Lower leg skin (tissue), 3 donors: Measurements from ENCODE around the gene MAP3K5.

Source experiments
- POLR2A ChIP-seq, 2 donors: fragments of 450-650 bp; IDR thresholded peaks; one replicate each; pipeline ENCODE4 v1.6.1; 2016 to 2017; ENCODE audit warnings: antibody characterized with exemption in 2 of 2, mild to moderate bottlenecking in 1 of 2, moderate library complexity in 1 of 2
- TF ChIP-seq, protein P1 (sequence below), 3 donors: fragments of 450-650 bp; IDR thresholded peaks; one replicate each; pipeline ENCODE4 v1.5.1; 2016; ENCODE audit warnings: antibody characterized with exemption in 3 of 3, mild to moderate bottlenecking in 3 of 3, moderate library complexity in 2 of 3

GRCh38 chr6:136607204-136607931 is 184.9 kb downstream of the MAP3K5 start:
- TF ChIP-seq, protein P1, sequence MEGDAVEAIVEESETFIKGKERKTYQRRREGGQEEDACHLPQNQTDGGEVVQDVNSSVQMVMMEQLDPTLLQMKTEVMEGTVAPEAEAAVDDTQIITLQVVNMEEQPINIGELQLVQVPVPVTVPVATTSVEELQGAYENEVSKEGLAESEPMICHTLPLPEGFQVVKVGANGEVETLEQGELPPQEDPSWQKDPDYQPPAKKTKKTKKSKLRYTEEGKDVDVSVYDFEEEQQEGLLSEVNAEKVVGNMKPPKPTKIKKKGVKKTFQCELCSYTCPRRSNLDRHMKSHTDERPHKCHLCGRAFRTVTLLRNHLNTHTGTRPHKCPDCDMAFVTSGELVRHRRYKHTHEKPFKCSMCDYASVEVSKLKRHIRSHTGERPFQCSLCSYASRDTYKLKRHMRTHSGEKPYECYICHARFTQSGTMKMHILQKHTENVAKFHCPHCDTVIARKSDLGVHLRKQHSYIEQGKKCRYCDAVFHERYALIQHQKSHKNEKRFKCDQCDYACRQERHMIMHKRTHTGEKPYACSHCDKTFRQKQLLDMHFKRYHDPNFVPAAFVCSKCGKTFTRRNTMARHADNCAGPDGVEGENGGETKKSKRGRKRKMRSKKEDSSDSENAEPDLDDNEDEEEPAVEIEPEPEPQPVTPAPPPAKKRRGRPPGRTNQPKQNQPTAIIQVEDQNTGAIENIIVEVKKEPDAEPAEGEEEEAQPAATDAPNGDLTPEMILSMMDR (IDR thresholded peaks at IDR 0.05) = no peak
- no peak for TF ChIP-seq POLR2A (IDR thresholded peaks at IDR 0.05)
